GM12874 (cell line): ENCODE measurements around the gene DDX56.

Experiments used
- CTCF ChIP-seq: IDR thresholded peaks from 2 replicates; pipeline ENCODE4 v1.5.1; 2011; ENCODE audit warnings: low read depth, mild to moderate bottlenecking, control low read depth, low read length, moderate library complexity; ENCODE audit not compliant: insufficient read depth

The DDX56 gene

GRCh38 chr7:44574287-44574872 lies 672 bp upstream of the DDX56 start:
- no peak for TF ChIP-seq CTCF

GRCh38 chr7:44572771-44573170 lies 937 bp downstream of the DDX56 start:
- TF ChIP-seq CTCF: no peak

GRCh38 chr7:44569959-44570358 lies 3.7 kb downstream of the DDX56 start:
- TF ChIP-seq CTCF: no peak

- no peak for TF ChIP-seq CTCF
Observed at GRCh38 chr7:44568771-44569560, 4.7 kb downstream of the DDX56 start.

GRCh38 chr7:44567884-44568283 lies 5.8 kb downstream of the DDX56 start:
- no peak for TF ChIP-seq CTCF

GRCh38 chr7:44566680-44567079 lies 7.0 kb downstream of the DDX56 start:
- no peak for TF ChIP-seq CTCF

- TF ChIP-seq CTCF: no peak
Observed at GRCh38 chr7:44565795-44566559, 7.7 kb downstream of the DDX56 start.
